ENCODE results near the gene PCSK9. TPM values are rescaled to one million over a fixed set of nuclear protein-coding genes. Genes with fewer than 3 reads are reported as not detected.

PCSK9 gene
- total and polyA plus RNA-seq, 2 experiments from 2014 or later, result 77.6 to 327 TPM

DNA sequence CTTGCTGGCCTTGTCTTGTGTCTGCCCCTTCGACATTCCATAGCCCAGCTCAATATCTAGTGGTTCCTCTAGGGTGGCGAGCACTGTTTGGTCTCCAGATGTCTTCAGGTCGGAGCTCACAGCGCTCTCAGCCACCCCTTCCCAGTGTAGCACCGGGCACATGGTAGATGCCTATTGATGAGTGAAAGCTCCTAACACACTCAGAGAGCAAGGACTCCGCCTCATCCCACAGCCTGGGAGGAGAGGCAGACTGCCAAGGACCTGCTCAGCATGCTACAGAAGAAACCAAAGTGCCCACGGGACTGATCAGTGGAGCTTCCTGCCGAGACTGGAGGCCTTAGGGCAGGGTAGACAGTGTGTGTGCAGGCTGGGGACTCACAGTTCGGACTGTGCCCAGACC lies 10.9 kb downstream of the PCSK9 start:
- no peak for DNase-seq (ENCODE audit: low spot score)
- peaks cover 12% of the 10 kb centered on the region for H3K27me3 Mint-ChIP-seq (ENCODE audit: insufficient read depth, low read depth, poor library complexity)

DNA sequence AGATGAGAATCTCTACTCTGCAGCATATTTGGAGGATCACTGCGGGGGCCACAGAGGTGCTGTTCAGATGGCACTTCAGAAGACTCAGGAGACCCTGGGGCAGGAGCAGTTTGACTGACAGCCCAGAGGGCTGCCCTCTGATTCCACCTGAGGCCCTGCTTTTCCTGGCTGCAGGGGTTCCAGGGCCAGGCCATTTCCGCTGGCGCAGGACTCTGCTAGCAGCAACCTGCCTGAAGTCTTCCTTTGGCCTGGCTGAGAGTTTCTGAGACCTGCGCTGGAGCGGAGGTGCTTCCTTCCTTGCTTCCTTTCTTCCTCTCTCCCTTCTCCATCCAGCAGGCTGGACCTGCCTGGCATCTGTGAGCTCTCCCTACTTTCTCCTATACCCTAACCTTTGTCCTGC lies 11.8 kb downstream of the PCSK9 start:
- TF ChIP-seq STAT1 (IDR thresholded peaks at IDR 0.05; ENCODE audit: unreplicated experiment) (no peak), POLR2AphosphoS5 (IDR thresholded peaks at IDR 0.05; ENCODE audit: low read depth) (no peak)
- TF ChIP-seq, protein P1, sequence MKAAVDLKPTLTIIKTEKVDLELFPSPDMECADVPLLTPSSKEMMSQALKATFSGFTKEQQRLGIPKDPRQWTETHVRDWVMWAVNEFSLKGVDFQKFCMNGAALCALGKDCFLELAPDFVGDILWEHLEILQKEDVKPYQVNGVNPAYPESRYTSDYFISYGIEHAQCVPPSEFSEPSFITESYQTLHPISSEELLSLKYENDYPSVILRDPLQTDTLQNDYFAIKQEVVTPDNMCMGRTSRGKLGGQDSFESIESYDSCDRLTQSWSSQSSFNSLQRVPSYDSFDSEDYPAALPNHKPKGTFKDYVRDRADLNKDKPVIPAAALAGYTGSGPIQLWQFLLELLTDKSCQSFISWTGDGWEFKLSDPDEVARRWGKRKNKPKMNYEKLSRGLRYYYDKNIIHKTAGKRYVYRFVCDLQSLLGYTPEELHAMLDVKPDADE (IDR thresholded peaks at IDR 0.05), result no peak
- Mint-ChIP-seq H3K27ac (no peak overlapping the region), H3K4me1 (peaks cover 4% of the 10 kb centered on the region; the same call in 2 of the 3 replicates), H3K36me3 (ENCODE audit: low read depth) (peaks cover 24% of the 10 kb centered on the region; the same call in 2 of the 3 replicates), H3K27me3 (ENCODE audit: insufficient read depth, low read depth, poor library complexity) (peaks cover 9% of the 10 kb centered on the region), H3K9me3 (no peaks in the 10 kb centered on the region), H3K4me3 (no peak overlapping the region)
- no peaks in the 10 kb centered on the region; the same call in 1 of the 2 replicates for H3K4me1 ChIP-seq (ENCODE audit: insufficient read depth)
- peak overlapping the region; percentile 50; the same call in 1 of the 2 replicates for H3K27ac ChIP-seq (ENCODE audit: low read depth)
- no peak overlapping the region for H2AFZ ChIP-seq
- DNase-seq (ENCODE audit: low spot score) (no peak), ATAC-seq (no peak)
- H3F3A ChIP-seq (replicated peaks; ENCODE audit: low read depth), result peaks cover 12% of the 10 kb centered on the region; the same call in 1 of the 2 replicates
- H3K4me3 ChIP-seq, result no peak overlapping the region
- no peak overlapping the region for H3K4me2 ChIP-seq
- peaks cover 34% of the 10 kb centered on the region for H4K20me1 ChIP-seq (replicated peaks; ENCODE audit: insufficient read depth)
- peaks cover 56% of the 10 kb centered on the region for H3K36me3 ChIP-seq (ENCODE audit: insufficient read depth)
- no peaks in the 10 kb centered on the region for H3K27me3 ChIP-seq (ENCODE audit: insufficient read depth)
- peaks cover 46% of the 10 kb centered on the region for H3K79me2 ChIP-seq (replicated peaks; ENCODE audit: insufficient read depth)
- no peaks in the 10 kb centered on the region for H3K9me2 ChIP-seq (ENCODE audit: insufficient read depth)

More for the DNA sequence above, 10.9 kb downstream of the PCSK9 start:
- Histone ChIP-seq H3K9me2 (ENCODE audit: insufficient read depth) (no peaks in the 10 kb centered on the region), H3F3A (replicated peaks; ENCODE audit: low read depth) (peaks cover 12% of the 10 kb centered on the region; the same call in 1 of the 2 replicates), H4K20me1 (replicated peaks; ENCODE audit: insufficient read depth) (peaks cover 41% of the 10 kb centered on the region), H3K4me3 (no peak overlapping the region), H3K79me2 (replicated peaks; ENCODE audit: insufficient read depth) (peaks cover 54% of the 10 kb centered on the region), H3K36me3 (ENCODE audit: insufficient read depth) (peaks cover 57% of the 10 kb centered on the region), H2AFZ (no peak overlapping the region), H3K4me2 (no peak overlapping the region), H3K27ac (ENCODE audit: low read depth) (no peak overlapping the region), H3K4me1 (ENCODE audit: insufficient read depth) (no peaks in the 10 kb centered on the region; the same call in 1 of the 2 replicates), H3K27me3 (ENCODE audit: insufficient read depth) (no peaks in the 10 kb centered on the region)
- no peak for ATAC-seq
- Mint-ChIP-seq H3K4me1 (peaks cover 4% of the 10 kb centered on the region; the same call in 2 of the 3 replicates), H3K27ac (no peak overlapping the region; the same call in 1 of the 2 replicates), H3K36me3 (ENCODE audit: low read depth) (peaks cover 25% of the 10 kb centered on the region), H3K9me3 (no peaks in the 10 kb centered on the region), H3K4me3 (no peak overlapping the region)
- TF ChIP-seq ZNF114 (CRISPR knock-in tag; IDR thresholded peaks at IDR 0.05) (no peak), NANOG (IDR thresholded peaks at IDR 0.05; ENCODE audit: borderline replicate concordance) (no peak), CREB1 (CRISPR knock-in tag; IDR thresholded peaks at IDR 0.05; ENCODE audit: low read depth) (no peak), STAT1 (IDR thresholded peaks at IDR 0.05; ENCODE audit: unreplicated experiment) (no peak), EZH2phosphoT487 (IDR thresholded peaks at IDR 0.05; ENCODE audit: unreplicated experiment) (no peak), JUNB (IDR thresholded peaks at IDR 0.05; ENCODE audit: unreplicated experiment) (no peak)
- TF ChIP-seq, protein P2, sequence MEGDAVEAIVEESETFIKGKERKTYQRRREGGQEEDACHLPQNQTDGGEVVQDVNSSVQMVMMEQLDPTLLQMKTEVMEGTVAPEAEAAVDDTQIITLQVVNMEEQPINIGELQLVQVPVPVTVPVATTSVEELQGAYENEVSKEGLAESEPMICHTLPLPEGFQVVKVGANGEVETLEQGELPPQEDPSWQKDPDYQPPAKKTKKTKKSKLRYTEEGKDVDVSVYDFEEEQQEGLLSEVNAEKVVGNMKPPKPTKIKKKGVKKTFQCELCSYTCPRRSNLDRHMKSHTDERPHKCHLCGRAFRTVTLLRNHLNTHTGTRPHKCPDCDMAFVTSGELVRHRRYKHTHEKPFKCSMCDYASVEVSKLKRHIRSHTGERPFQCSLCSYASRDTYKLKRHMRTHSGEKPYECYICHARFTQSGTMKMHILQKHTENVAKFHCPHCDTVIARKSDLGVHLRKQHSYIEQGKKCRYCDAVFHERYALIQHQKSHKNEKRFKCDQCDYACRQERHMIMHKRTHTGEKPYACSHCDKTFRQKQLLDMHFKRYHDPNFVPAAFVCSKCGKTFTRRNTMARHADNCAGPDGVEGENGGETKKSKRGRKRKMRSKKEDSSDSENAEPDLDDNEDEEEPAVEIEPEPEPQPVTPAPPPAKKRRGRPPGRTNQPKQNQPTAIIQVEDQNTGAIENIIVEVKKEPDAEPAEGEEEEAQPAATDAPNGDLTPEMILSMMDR (conservative IDR thresholded peaks at IDR 0.05; ENCODE audit: low read depth in 2 of 2), result no peak
